ENCODE measurements around the gene NES. TPM values are rescaled to one million over a fixed set of nuclear protein-coding genes. Genes with fewer than 3 reads are reported as not detected.

Gene NES
- total RNA-seq, 1 donor from 2014 or later, result 265 TPM

GRCh38 chr1:156721131-156721530 lies 43.9 kb upstream of the NES start:
- Mint-ChIP-seq H3K36me3 (ENCODE audit: low read depth) (peaks cover 8% of the 10 kb centered on the region), H3K4me3 (no peak overlapping the region), H3K9me3 (no peaks in the 10 kb centered on the region), H3K4me1 (peaks cover 16% of the 10 kb centered on the region), H3K27ac (ENCODE audit: unreplicated experiment) (no peak overlapping the region), H3K27me3 (ENCODE audit: low read depth) (no peaks in the 10 kb centered on the region)
- TF ChIP-seq, protein P1, sequence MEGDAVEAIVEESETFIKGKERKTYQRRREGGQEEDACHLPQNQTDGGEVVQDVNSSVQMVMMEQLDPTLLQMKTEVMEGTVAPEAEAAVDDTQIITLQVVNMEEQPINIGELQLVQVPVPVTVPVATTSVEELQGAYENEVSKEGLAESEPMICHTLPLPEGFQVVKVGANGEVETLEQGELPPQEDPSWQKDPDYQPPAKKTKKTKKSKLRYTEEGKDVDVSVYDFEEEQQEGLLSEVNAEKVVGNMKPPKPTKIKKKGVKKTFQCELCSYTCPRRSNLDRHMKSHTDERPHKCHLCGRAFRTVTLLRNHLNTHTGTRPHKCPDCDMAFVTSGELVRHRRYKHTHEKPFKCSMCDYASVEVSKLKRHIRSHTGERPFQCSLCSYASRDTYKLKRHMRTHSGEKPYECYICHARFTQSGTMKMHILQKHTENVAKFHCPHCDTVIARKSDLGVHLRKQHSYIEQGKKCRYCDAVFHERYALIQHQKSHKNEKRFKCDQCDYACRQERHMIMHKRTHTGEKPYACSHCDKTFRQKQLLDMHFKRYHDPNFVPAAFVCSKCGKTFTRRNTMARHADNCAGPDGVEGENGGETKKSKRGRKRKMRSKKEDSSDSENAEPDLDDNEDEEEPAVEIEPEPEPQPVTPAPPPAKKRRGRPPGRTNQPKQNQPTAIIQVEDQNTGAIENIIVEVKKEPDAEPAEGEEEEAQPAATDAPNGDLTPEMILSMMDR (conservative IDR thresholded peaks at IDR 0.05), result no peak
- DNase-seq (ENCODE audit: low read depth, low spot score), result no peak

- H3K27ac Mint-ChIP-seq (ENCODE audit: unreplicated experiment), result no peak overlapping the region
- no peak for DNase-seq (ENCODE audit: low read depth, low spot score)
- H3K9me3 Mint-ChIP-seq, result no peaks in the 10 kb centered on the region
- H3K36me3 Mint-ChIP-seq (ENCODE audit: low read depth), result peaks cover 9% of the 10 kb centered on the region
- TF ChIP-seq, protein P1 (conservative IDR thresholded peaks at IDR 0.05), result no peak
- H3K4me3 Mint-ChIP-seq, result peak overlapping the region; percentile 1
- no peaks in the 10 kb centered on the region for H3K27me3 Mint-ChIP-seq (ENCODE audit: low read depth)
- H3K4me1 Mint-ChIP-seq, result peaks cover 17% of the 10 kb centered on the region
These were observed 40.1 kb upstream of the NES start for GRCh38 chr1:156717351-156717750.

GRCh38 chr1:156714830-156715229 lies 37.6 kb upstream of the NES start:
- no peaks in the 10 kb centered on the region for H3K9me3 Mint-ChIP-seq
- H3K27me3 Mint-ChIP-seq (ENCODE audit: low read depth), result no peaks in the 10 kb centered on the region
- DNase-seq (ENCODE audit: low read depth, low spot score), result no peak
- peak overlapping the region; percentile 7 for H3K4me3 Mint-ChIP-seq
- peaks cover 9% of the 10 kb centered on the region for H3K36me3 Mint-ChIP-seq (ENCODE audit: low read depth)
- TF ChIP-seq, protein P1 (conservative IDR thresholded peaks at IDR 0.05), result no peak
- peaks cover 25% of the 10 kb centered on the region for H3K4me1 Mint-ChIP-seq
- H3K27ac Mint-ChIP-seq (ENCODE audit: unreplicated experiment), result no peak overlapping the region

- DNase-seq (ENCODE audit: low read depth, low spot score), result no peak
- Mint-ChIP-seq H3K4me1 (peaks cover 47% of the 10 kb centered on the region), H3K27me3 (ENCODE audit: low read depth) (peaks cover 5% of the 10 kb centered on the region), H3K4me3 (peak overlapping the region; percentile 49), H3K36me3 (ENCODE audit: low read depth) (peaks cover 9% of the 10 kb centered on the region), H3K9me3 (no peaks in the 10 kb centered on the region), H3K27ac (ENCODE audit: unreplicated experiment) (peak overlapping the region; percentile 19)
- TF ChIP-seq, protein P1 (conservative IDR thresholded peaks at IDR 0.05), result no peak
These were observed 35.4 kb upstream of the NES start for GRCh38 chr1:156712626-156713025.

- Mint-ChIP-seq H3K36me3 (ENCODE audit: low read depth) (peaks cover 8% of the 10 kb centered on the region), H3K4me3 (peak overlapping the region; percentile 68), H3K27ac (ENCODE audit: unreplicated experiment) (no peak overlapping the region), H3K27me3 (ENCODE audit: low read depth) (peaks cover 11% of the 10 kb centered on the region), H3K9me3 (no peaks in the 10 kb centered on the region), H3K4me1 (peaks cover 61% of the 10 kb centered on the region)
- TF ChIP-seq, protein P1 (conservative IDR thresholded peaks at IDR 0.05), result no peak
- DNase-seq (ENCODE audit: low read depth, low spot score), result no peak
These were observed 34.0 kb upstream of the NES start for GRCh38 chr1:156711011-156711817.

Data from neural crest cell (in vitro differentiated cells).